G401 (cell line): ENCODE measurements around the gene PRPF18. TPM values are rescaled to one million over a fixed set of nuclear protein-coding genes. Genes with fewer than 3 reads are reported as not detected.
"Not testable (repeated sequence)": the region's sequence is repeated elsewhere in the genome, so short reads cannot be mapped to it uniquely, and the experiment has no call there.

ENCODE experiments used
- DNase-seq: peaks from one replicate; pipeline ENCODE4 v3.0.0-alpha.2; 2015; ENCODE audit warnings: low spot score
- in situ Hi-C: cut with HindIII; loops from 2 replicates; pipeline ENCODE4 v1.10.0; 2016; ENCODE audit warnings: low sequenced_read_pairs, mixed read lengths
- total RNA-seq: library from RNA; depleted of rRNA; stranded (reverse); fragments of >200 nt; shearing (Covaris generic); gene quantifications from 2 replicates; pipeline ENCODE4 v1.2.3, GENCODE V29; 2014; rRNA removed

Gene PRPF18, protein sequence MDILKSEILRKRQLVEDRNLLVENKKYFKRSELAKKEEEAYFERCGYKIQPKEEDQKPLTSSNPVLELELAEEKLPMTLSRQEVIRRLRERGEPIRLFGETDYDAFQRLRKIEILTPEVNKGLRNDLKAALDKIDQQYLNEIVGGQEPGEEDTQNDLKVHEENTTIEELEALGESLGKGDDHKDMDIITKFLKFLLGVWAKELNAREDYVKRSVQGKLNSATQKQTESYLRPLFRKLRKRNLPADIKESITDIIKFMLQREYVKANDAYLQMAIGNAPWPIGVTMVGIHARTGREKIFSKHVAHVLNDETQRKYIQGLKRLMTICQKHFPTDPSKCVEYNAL
- total RNA-seq, result 21.4 and 32.5 TPM in 2 replicates

- DNase-seq, result peak; percentile 97
- in situ Hi-C loops, result no loop called here
Observed at GRCh38 chr10:13586676-13587355, at the start of gene PRPF18. Gene PRPF18 (plus strand): TSS chr10:13586965. CDS start chr10:13587087, 122 bp downstream.

DNA sequence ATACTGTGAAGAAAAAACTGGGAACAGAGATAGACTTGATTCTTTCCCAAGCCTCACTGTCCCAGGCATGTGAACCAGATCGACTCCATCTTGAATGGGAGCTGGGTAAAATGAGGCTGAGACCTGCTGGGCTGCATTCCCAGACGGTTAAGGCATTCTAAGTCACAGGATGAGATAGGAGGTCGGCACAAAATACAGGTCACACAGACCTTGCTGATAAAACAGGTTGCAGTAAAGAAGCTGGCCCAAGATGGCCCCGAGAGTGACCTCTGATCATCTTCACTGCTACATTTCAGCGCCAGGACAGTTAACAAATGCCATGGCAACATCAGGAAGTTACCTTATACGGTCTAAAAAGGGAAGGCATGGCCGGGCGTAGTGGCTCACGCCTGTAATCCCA lies 48.8 kb upstream of the PRPF18 start:
- in situ Hi-C loops, DNase-seq: not testable (repeated sequence)

DNA sequence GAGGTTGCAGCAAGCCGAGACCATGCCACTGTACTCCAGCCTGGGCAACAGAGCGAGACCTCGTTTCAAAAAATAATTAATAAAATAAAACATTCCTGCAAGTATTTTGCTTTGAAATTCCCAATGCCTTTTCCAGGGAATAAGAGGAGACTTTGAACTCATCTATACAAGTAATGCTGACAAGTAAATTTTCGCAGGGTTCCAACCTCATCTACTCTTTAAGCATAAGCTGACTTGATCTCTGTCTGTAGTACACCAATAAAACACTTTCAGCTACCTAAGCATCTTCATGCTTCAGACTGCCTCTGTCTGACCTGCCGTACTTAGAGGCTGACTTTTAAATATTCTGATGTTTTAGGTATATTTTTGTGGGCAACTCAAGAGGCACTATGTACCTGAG lies 44.2 kb upstream of the PRPF18 start:
- DNase-seq, result no peak
- in situ Hi-C loops, result no loop called here

- in situ Hi-C loops, result no loop called here
- no peak for DNase-seq
Observed at GRCh38 chr10:13550802-13551201, 36.0 kb upstream of the PRPF18 start.

DNA sequence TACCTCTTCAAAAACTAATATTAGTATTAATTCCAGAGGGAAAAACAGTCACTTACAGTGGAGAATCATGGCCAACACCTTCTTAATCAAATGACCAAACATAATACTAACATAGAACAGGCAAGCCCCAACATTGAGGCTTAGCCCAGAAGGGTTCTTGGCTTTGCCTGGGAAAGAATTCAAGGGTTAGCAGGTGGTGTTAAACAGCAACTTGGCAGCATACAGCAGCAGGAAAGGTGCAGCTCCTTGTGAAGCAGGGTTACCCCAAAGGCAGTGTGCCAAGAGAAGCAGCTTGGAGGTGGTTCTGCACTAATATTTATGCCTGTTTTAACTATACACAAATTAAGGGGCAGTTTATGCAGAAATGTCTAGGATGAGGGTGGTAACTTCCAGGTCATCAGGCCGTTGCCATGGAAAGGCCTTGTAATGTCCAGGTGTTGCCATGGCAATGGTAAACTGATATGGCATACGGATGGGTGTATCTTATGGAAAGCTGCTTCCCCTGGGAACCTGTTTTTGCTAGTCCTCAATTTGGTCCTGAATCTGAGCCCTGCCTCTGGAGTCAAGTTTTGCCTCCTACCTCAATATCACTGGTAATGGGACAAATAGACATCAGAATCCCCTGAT lies 30.8 kb upstream of the PRPF18 start:
- peak; percentile 89 for DNase-seq
- in situ Hi-C loops, result no loop called here

GRCh38 chr10:13559124-13559700 lies 27.6 kb upstream of the PRPF18 start:
- in situ Hi-C loops, result no loop called here
- no peak for DNase-seq

DNA sequence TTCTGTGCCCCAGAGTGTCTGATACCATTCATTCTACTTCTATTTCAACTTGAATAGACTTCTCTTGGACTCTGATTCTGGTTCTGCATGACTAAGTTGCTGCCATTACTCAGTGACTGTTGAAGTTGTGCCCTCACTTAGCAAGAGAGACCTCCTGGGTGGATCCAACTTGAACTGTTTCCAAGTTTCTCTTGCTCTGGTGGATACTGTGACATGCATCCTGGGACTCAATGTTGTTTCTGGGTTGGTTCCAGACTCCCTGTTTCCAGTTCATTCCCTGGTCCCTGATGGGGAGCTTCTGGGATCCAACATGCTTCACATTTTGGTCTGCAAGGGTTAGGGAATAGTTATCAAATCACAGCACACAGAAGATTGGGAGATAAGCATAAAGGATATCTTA lies 26.2 kb upstream of the PRPF18 start:
- in situ Hi-C loops, result no loop called here
- no peak for DNase-seq

DNA sequence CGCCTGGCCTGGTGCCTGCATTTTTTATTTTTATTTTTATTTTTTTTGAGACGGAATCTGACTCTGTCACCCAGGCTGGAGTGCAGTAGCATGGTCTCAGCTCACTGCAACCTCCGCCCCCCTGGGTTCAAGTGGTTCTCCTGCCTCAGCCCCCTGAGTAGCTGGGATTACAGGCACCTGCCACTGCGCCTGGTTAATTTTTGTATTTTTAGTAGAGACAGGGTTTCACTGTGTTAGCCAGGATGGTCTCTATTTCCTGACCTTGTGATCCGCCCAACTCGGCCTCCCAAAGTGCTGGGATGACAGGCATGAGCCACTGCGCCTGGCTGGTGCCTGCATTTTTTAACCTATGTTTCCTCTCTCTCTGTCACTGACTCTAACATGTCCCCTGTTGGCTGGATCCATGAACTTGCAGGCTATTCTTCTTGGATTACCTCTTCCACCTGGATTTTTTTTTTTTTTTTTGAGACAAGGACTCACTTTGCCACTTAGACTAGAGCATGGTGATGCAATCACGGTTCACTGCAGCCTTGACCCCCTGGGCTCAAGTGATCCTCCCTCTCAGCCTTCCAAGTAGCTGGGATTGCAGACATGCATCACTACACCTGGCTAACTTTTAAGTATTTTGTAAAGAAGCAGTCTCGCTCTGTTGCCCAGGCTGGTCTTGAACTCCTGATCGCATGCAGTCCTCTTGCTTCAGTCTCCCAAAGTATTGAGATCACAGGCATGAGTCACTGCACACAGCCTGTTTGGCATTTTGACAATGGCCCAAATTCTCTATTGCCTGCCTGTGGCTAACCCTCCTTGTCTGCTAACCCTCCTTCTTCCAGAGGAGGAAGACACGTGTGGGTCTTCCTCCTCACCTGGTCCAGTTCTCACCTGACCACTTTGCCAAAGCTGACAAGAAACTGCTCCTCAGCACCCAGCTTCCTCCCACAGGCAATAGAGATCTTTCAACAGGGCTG lies 23.0 kb upstream of the PRPF18 start:
- DNase-seq, result no peak
- in situ Hi-C loops, result no loop called here

GRCh38 chr10:13564576-13564975 lies 22.2 kb upstream of the PRPF18 start:
- DNase-seq, result no peak
- in situ Hi-C loops, result no loop called here

DNA sequence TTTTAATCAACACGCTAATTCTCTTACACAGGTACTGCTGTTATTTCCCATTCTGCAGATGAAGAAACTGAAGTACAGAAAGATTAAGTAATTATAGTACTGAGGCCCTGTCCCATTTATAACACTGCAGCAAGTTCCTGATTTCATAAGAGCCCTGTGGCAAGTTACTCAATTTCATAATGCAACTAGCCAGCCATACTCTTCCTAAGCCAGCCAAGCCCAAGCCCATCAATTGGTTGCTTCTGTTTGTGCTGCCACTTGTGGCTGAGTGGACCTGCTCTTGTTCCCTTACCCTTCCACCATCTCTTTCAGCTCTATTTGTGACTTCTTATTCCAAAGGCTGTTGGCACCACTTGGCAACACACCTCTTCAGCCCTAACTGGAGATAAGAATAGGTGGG lies 19.7 kb upstream of the PRPF18 start:
- in situ Hi-C loops, result no loop called here
- DNase-seq, result no peak

- in situ Hi-C loops, result no loop called here
- no peak for DNase-seq
Observed at GRCh38 chr10:13571541-13571940, 15.2 kb upstream of the PRPF18 start.

- no peak for DNase-seq
- in situ Hi-C loops, result no loop called here
Observed at GRCh38 chr10:13573960-13574359, 12.8 kb upstream of the PRPF18 start.

DNA sequence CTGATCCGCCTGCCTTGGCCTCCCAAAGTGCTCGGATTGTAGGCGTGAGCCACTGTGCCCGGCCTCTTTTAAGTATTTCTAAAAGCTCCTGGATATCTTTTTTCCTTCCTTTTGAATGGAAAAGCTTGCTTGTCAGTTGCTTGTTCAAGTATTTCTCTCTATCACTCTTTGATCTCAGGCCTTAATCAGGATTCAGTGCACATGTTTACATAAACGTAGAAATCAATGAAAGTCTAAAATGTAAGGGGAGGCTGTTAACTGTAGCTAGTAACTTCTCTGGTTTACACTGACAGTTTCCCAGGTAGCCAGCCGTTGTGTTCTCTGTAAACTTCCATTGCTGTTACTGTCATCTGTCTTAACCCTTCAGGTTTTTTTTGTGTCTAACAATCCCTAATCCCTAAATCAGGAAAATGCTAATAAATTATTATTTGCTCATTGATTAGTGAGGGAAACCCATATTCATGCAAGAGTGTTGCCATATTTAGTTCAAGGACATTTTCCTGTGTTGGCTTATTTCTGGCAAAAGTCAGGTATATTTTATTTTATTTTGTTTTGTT lies 1.5 kb upstream of the PRPF18 start:
- in situ Hi-C loops, result no loop called here
- no peak for DNase-seq

DNA sequence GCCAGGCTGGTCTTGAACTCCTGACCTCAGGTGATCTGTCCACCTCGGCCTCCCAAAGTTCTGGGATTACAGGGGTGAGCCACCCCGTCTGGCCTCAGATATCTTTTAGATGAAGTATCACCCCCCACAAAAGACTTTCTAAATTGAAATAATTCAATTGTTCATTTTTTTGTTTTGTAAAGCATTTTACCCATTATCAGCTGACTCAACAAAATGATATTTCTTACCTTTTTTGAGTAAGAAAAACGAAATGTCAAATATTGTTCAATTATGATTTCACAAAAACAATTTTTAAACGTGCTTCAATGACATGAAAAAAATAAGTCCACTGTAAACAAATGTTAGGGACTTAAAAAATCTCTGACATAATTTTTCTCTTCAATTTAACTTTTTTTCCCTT lies 822 bp upstream of the PRPF18 start:
- DNase-seq, result no peak
- in situ Hi-C loops, result no loop called here

DNA sequence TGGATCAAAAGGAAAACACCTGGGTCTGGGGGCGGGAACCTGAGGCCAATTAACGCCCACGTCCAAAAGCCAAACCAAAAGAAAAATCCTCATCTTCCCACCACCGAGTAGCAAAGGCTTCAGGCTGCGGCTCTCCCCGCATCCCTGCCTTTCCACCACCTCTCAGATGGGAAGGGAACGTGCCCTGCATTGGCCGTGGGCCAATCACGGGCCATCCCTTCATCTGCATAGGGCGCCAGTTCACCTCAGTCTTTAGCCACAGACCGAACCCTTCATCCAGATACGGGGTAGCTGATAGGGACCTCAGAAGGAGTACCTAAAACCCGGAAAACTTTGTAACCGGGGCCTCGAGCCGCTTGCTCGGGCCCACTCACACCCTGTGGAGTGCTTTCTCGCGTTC lies 626 bp downstream of the PRPF18 start:
- peak; percentile 15 for DNase-seq
- in situ Hi-C loops, result no loop called here

DNA sequence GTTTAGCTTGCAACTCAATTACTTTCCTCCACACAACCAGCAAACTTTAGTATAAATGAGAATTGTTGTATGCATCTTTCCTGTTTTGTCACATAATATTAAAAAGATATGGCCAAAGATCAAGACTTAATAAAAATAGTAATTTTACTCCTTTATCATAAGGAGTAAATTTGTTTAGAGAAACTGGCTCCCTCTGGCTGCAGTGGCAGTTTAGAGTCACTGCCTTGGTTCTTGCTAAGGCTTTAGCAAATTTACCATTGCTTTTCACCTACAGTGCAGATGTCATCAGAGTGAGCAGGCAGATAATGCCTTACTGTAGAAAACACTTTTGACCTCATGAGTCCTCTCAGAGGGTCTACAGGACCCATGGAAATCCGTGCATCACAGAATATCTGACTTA lies 2.6 kb downstream of the PRPF18 start:
- in situ Hi-C loops, result no loop called here
- DNase-seq, result no peak

GRCh38 chr10:13590886-13591285 lies 4.1 kb downstream of the PRPF18 start:
- DNase-seq, result no peak
- in situ Hi-C loops, result no loop called here

DNA sequence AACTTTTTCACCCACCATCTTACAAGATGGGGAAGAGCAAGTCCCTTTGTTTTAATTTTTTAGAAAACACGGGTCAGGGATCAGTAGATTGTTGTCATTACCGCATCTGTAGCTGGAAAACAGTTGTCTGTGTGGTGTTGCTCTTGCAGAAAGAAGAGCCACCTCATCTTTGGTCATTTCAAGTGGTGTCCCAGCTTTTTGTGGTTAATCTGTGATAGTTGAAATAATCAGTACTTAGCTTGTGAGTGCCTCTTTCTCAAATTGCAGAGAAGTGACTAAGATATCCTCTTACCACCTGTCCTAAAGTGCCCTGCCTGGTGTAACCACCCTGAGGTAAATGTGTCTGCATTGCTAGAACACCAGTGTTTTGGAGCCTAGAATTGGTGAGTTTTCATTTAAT lies 5.5 kb downstream of the PRPF18 start:
- in situ Hi-C loops, result no loop called here
- DNase-seq, result no peak

- in situ Hi-C loops, result no loop called here
Observed at GRCh38 chr10:13593535-13593934, 6.8 kb downstream of the PRPF18 start.

More at GRCh38 chr10:13593535-13593934, 6.8 kb downstream of the PRPF18 start:
- no peak for DNase-seq
